H9 (cell line): Measurements from ENCODE around the gene DENND6A. TPM values are rescaled to one million over a fixed set of nuclear protein-coding genes. Genes with fewer than 3 reads are reported as not detected.
A peak's percentile ranks its signal among the peaks of the same experiment; 100 is the strongest.

Experiments used
- DNase-seq: peaks from one replicate; pipeline ENCODE4 v3.0.0-alpha.2; 2017
- H2AFZ ChIP-seq: one replicate; pipeline ENCODE4 v1.6.1; 2013; ENCODE audit warnings: mild to moderate bottlenecking, low read length, control low read depth, moderate library complexity
- H2AK5ac ChIP-seq: 2 replicates; pipeline ENCODE4 v1.6.1; 2013; ENCODE audit warnings: low read length, control low read depth, mixed read lengths; ENCODE audit not compliant: insufficient read length
- H2BK120ac ChIP-seq: one replicate; pipeline ENCODE4 v1.6.1; 2013; ENCODE audit warnings: low read depth, mild to moderate bottlenecking, low read length, control low read depth, inconsistent platforms; ENCODE audit not compliant: poor library complexity, severe bottlenecking
- H2BK12ac ChIP-seq: 2 replicates; pipeline ENCODE4 v1.6.1; 2013; ENCODE audit warnings: low read length, control low read depth, mixed read lengths, low read depth; ENCODE audit not compliant: insufficient read length
- H2BK15ac ChIP-seq: 2 replicates; pipeline ENCODE4 v1.6.1; 2013; ENCODE audit warnings: low read depth, low read length, control low read depth
- H2BK20ac ChIP-seq: one replicate; pipeline ENCODE4 v1.6.1; 2013; ENCODE audit warnings: low read depth, mild to moderate bottlenecking, low read length, control low read depth, inconsistent platforms; ENCODE audit not compliant: poor library complexity, severe bottlenecking
- H2BK5ac ChIP-seq: 2 replicates; pipeline ENCODE4 v1.6.1; 2013; ENCODE audit warnings: low read length, control low read depth, mixed read lengths; ENCODE audit not compliant: insufficient read length
- H3K14ac ChIP-seq: 2 replicates; pipeline ENCODE4 v1.6.1; 2013; ENCODE audit warnings: low read length, control low read depth; ENCODE audit not compliant: insufficient read depth
- H3K18ac ChIP-seq: 2 replicates; pipeline ENCODE4 v1.6.1; 2013; ENCODE audit warnings: low read depth, mild to moderate bottlenecking, mixed read lengths, low read length, control low read depth; ENCODE audit not compliant: insufficient read length
- H3K23ac ChIP-seq: 2 replicates; pipeline ENCODE4 v1.6.1; 2013; ENCODE audit warnings: low read length, control low read depth, mixed read lengths, low read depth; ENCODE audit not compliant: insufficient read length
- H3K23me2 ChIP-seq: 2 replicates; pipeline ENCODE4 v1.6.1; 2013; ENCODE audit warnings: low read depth, mild to moderate bottlenecking, mixed read lengths, low read length, control low read depth; ENCODE audit not compliant: insufficient read length, poor library complexity, severe bottlenecking
- H3K27ac ChIP-seq: 2 replicates; pipeline ENCODE4 v1.5.1; 2013; ENCODE audit warnings: low read length, control low read depth, mixed read lengths, low read depth; ENCODE audit not compliant: insufficient read length
- H3K27me3 ChIP-seq: 2 replicates; pipeline ENCODE4 v1.6.1; 2013; ENCODE audit warnings: low read length, control low read depth, inconsistent platforms; ENCODE audit not compliant: insufficient read depth
- H3K4ac ChIP-seq: 2 replicates; pipeline ENCODE4 v1.6.1; 2013; ENCODE audit warnings: low read depth, mild to moderate bottlenecking, control low read depth, inconsistent platforms, low read length, moderate library complexity
- H3K4me1 ChIP-seq: 2 replicates; pipeline ENCODE4 v1.6.1; 2013; ENCODE audit warnings: low read length, control low read depth, inconsistent platforms; ENCODE audit not compliant: insufficient read depth
- H3K4me2 ChIP-seq: 2 replicates; pipeline ENCODE4 v1.6.1; 2013; ENCODE audit warnings: low read length, control low read depth, mixed read lengths; ENCODE audit not compliant: insufficient read length, insufficient read depth
- H3K56ac ChIP-seq: 2 replicates; pipeline ENCODE4 v1.6.1; 2013; ENCODE audit warnings: low read depth, mild to moderate bottlenecking, mixed read lengths, low read length, control low read depth; ENCODE audit not compliant: insufficient read length
- H3K79me1 ChIP-seq: 2 replicates; pipeline ENCODE4 v1.6.1; 2013; ENCODE audit warnings: low read depth, mild to moderate bottlenecking, moderate library complexity, low read length, control low read depth, inconsistent platforms; ENCODE audit not compliant: insufficient read depth, poor library complexity, severe bottlenecking
- H3K79me2 ChIP-seq: 2 replicates; pipeline ENCODE4 v1.6.1; 2013; ENCODE audit warnings: low read length, control low read depth, inconsistent platforms; ENCODE audit not compliant: insufficient read depth
- H3K9ac ChIP-seq: 2 replicates; pipeline ENCODE4 v1.6.1; 2013; ENCODE audit warnings: low read length, control low read depth, mixed read lengths; ENCODE audit not compliant: insufficient read length; ENCODE audit errors: extremely low read depth
- H3K9me3 ChIP-seq: one replicate; pipeline ENCODE4 v1.6.1; 2013; ENCODE audit warnings: low read depth, low read length, inconsistent platforms; ENCODE audit not compliant: control insufficient read depth
- H3T11ph ChIP-seq: one replicate; pipeline ENCODE4 v1.6.1; 2013; ENCODE audit warnings: mild to moderate bottlenecking, low read length, control low read depth, inconsistent platforms
- H4K20me1 ChIP-seq: one replicate; pipeline ENCODE4 v1.6.1; 2013; ENCODE audit not compliant: control insufficient read depth, insufficient read length, insufficient read depth
- H4K5ac ChIP-seq: 2 replicates; pipeline ENCODE4 v1.6.1; 2013; ENCODE audit warnings: low read depth, mild to moderate bottlenecking, mixed read lengths, low read length, control low read depth; ENCODE audit not compliant: insufficient read length
- H4K8ac ChIP-seq: replicated peaks from 2 replicates; pipeline ENCODE4 v1.6.1; 2013; ENCODE audit warnings: low read length, control low read depth, mixed read lengths, low read depth; ENCODE audit not compliant: insufficient read length
- H4K91ac ChIP-seq: 2 replicates; pipeline ENCODE4 v1.6.1; 2013; ENCODE audit warnings: low read depth, mild to moderate bottlenecking, moderate library complexity, mixed read lengths, low read length, control low read depth; ENCODE audit not compliant: insufficient read length
- H3K27ac Mint-ChIP-seq, 3 experiments: 2 replicates in 2 of 3; 3 replicates in 1 of 3; pipeline ENCODE4 v1.8.0; 2020 to 2021; ENCODE audit warnings: mixed read lengths in 3 of 3, mild to moderate bottlenecking in 1 of 3, moderate library complexity in 1 of 3
- H3K27me3 Mint-ChIP-seq: 2 replicates; pipeline ENCODE4 v1.8.0; 2021; ENCODE audit warnings: low read depth, mild to moderate bottlenecking, moderate library complexity, mixed read lengths
- H3K36me3 Mint-ChIP-seq, 3 experiments: 2 replicates in 2 of 3; 3 replicates in 1 of 3; pipeline ENCODE4 v1.8.0; 2020 to 2021; ENCODE audit warnings: low read depth in 3 of 3, mixed read lengths in 3 of 3; ENCODE audit not compliant: insufficient read depth in 1 of 3
- H3K4me1 Mint-ChIP-seq, 2 experiments: 2 replicates each; pipeline ENCODE4 v1.8.0; 2020; ENCODE audit warnings: mixed read lengths in 2 of 2
- H3K4me3 Mint-ChIP-seq, 2 experiments: 2 replicates in 1 of 2; 3 replicates in 1 of 2; pipeline ENCODE4 v1.8.0; 2020 to 2021; ENCODE audit warnings: mild to moderate bottlenecking in 2 of 2, mixed read lengths in 2 of 2, moderate library complexity in 1 of 2
- H3K9me3 Mint-ChIP-seq, 2 experiments: 2 replicates in 1 of 2; 3 replicates in 1 of 2; pipeline ENCODE4 v1.8.0; 2020; ENCODE audit warnings: mild to moderate bottlenecking in 2 of 2, mixed read lengths in 2 of 2, moderate library complexity in 1 of 2
- WGBS: extraction: QIAGEN DNeasy Blood & Tissue Kit; methylation state at CpG from one replicate; pipeline ENCODE4 v1.1.7; 2013; ENCODE audit warnings: missing lambda C conversion rate, low lambda C conversion rate, mixed read lengths; ENCODE audit not compliant: insufficient read length; ENCODE audit errors: extremely low coverage; 5-methylcytosine and 5-hydroxymethylcytosine counted together
- total RNA-seq: library from RNA; stranded (reverse); gene quantifications from 2 replicates; pipeline ENCODE4 v1.2.1, GENCODE V29; 2021
- TF ChIP-seq, protein P1 (sequence below): fragments of 200-600 bp; sonication (generic); conservative IDR thresholded peaks from 3 replicates; pipeline ENCODE4 v1.8.0; 2021; ENCODE audit warnings: antibody characterized with exemption, mild to moderate bottlenecking

Gene DENND6A
- total RNA-seq, 1 experiment from 2014 or later, result 13.2 TPM

DNA sequence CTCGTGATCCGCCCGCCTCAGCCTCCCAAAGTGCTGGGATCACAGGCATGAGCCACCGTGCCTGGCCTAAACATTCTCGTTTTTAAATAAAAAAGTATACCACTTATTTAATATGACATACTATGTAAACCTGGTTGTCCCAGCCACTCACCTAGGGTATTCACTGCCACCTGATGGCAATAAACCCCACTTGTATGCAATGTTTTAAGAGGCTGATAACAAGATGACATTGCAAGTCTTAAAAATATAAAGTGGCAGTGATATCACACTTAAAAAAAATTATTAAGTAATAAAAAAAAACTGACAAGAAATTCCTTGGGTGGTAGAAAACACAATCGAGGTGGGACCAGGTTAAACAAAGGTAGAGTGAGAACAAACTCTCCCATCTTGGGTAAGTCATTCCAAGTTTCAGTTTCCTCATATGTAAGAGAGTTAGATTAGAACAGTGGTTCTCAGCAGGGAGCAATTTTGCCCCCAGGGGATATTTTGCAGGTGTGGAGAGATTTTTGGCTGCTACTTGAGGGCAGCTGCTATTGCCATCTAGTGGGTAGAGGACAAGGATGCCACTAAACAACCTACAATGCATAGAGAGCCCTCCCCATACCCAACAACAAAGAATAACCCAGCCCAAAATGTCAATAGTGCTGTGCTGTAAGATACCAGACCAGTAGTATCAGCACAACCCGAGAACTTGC lies 110.3 kb downstream of the DENND6A start:
- Histone ChIP-seq H3K27me3 (no peaks in the 10 kb centered on the region), H3K23ac (no peak overlapping the region), H3T11ph (no peak overlapping the region), H3K79me2 (peaks cover 6% of the 10 kb centered on the region; the same call in 1 of the 2 replicates), H3K23me2 (no peaks in the 10 kb centered on the region), H2BK5ac (no peak overlapping the region), H4K5ac (no peak overlapping the region), H3K27ac (no peak overlapping the region), H2BK120ac (no peak overlapping the region), H3K4ac (no peak overlapping the region), H2BK12ac (no peak overlapping the region), H3K14ac (no peak overlapping the region), H2BK15ac (no peak overlapping the region), H2BK20ac (no peak overlapping the region), H3K4me2 (no peak overlapping the region), H4K91ac (no peak overlapping the region), H3K4me1 (no peaks in the 10 kb centered on the region), H3K79me1 (peaks cover 8% of the 10 kb centered on the region), H4K20me1 (no peaks in the 10 kb centered on the region), H3K9me3 (no peaks in the 10 kb centered on the region), H4K8ac (no peak overlapping the region), H3K56ac (no peak overlapping the region), H2AFZ (no peak overlapping the region), H3K9ac (no peak overlapping the region), H3K18ac (no peak overlapping the region), H2AK5ac (no peak overlapping the region)
- Mint-ChIP-seq H3K36me3 (peaks cover 15 to 43% (median 33%) of the 10 kb centered on the region in 3 experiments), H3K9me3 (no peaks in the 10 kb centered on the region), H3K4me3 (no peak overlapping the region), H3K4me1 (peaks cover 0 to 7% of the 10 kb centered on the region in 2 experiments; a peak in 1 of 4 replicates), H3K27me3 (no peaks in the 10 kb centered on the region), H3K27ac (no peak overlapping the region; a peak in 1 of 7 replicates)
- no CpG with 5 or more reads among the region's 7 CpGs for WGBS
- peak; percentile 48 for DNase-seq
- TF ChIP-seq, protein P1, sequence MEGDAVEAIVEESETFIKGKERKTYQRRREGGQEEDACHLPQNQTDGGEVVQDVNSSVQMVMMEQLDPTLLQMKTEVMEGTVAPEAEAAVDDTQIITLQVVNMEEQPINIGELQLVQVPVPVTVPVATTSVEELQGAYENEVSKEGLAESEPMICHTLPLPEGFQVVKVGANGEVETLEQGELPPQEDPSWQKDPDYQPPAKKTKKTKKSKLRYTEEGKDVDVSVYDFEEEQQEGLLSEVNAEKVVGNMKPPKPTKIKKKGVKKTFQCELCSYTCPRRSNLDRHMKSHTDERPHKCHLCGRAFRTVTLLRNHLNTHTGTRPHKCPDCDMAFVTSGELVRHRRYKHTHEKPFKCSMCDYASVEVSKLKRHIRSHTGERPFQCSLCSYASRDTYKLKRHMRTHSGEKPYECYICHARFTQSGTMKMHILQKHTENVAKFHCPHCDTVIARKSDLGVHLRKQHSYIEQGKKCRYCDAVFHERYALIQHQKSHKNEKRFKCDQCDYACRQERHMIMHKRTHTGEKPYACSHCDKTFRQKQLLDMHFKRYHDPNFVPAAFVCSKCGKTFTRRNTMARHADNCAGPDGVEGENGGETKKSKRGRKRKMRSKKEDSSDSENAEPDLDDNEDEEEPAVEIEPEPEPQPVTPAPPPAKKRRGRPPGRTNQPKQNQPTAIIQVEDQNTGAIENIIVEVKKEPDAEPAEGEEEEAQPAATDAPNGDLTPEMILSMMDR, result peak; percentile 47; the same call in 2 of the 3 replicates
